KOPT-K1 (cell line): ENCODE measurements around the gene NR2F1.

Experiments
- H3K27ac ChIP-seq: fragments of 200-600 bp; sonication (generic); 2 replicates; pipeline ENCODE4 v1.5.1; 2016; ENCODE audit warnings: antibody characterized with exemption, mild to moderate bottlenecking, low read depth, low read length; ENCODE audit not compliant: poor library complexity, severe bottlenecking
- H3K36me3 ChIP-seq: fragments of 200-600 bp; sonication (generic); 2 replicates; pipeline ENCODE4 v1.5.1; 2017; ENCODE audit warnings: antibody characterized with exemption, mild to moderate bottlenecking, low read length, moderate library complexity; ENCODE audit not compliant: insufficient read depth
- H3K9me3 ChIP-seq: fragments of 200-600 bp; sonication (generic); 2 replicates; pipeline ENCODE4 v1.5.1; 2017; ENCODE audit warnings: antibody characterized with exemption, low read length, mild to moderate bottlenecking; ENCODE audit not compliant: insufficient read depth, poor library complexity, severe bottlenecking

NR2F1 gene

DNA sequence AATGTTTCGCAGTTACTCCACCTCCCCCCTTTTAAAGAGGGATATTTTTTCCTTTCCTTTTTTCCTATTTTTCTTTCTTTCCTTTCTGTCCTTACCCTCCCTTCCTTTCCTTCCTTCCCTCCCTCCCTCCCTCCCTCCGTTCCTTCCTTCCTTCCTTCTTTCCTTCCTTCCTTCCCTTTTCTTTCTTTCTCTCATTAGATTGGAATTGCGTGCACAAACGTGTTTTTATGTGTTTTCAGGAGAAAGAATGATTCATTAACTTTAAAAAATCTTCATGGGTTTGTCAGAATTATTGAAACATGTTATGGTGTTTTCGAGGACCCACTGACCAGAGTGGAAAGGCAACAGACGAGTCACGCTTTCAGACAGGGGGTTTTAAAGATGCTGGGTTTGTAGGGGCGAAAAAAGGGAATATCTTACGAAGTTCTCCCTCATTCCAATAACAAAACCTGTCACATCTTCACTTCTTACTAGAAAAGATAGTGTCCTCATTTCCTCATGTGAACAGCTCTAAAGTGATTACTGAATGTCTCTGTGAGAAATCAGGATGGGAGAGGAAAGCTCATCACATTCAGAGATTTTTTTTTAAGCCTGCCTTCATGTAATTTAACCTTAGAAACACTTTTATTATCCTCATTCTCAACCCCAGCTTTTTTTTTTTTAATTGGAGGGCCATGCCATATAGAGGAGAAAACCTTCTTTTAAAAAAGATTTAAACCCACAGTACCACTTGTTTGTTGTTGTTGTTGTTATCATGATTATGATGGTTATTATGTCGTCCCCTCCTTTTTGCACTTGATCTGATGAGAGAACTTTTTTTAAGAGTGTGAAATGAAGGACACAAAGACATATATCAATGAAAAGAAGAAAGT lies 21.9 kb downstream of the NR2F1 start:
- Histone ChIP-seq H3K36me3 (no peaks in the 10 kb centered on the region), H3K9me3 (no peaks in the 10 kb centered on the region), H3K27ac (no peak overlapping the region)

DNA sequence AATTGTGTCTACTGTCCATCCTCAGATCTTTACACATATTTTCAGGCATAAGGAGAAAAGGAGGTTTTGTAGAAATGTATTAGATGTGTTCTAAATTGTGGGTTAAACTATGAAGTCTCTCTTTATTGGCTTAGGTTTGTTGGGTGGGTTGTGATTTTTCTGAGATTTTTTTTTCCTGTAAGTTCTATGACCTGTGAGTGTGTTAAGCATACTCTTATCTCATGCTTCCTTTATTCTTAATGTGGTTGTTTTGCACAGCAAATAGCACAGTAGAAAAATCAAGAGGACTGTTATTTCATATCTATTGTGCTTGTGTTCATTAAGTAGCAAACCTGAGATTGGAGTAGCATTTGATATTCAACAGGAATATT lies 23.3 kb downstream of the NR2F1 start:
- Histone ChIP-seq H3K27ac (no peak overlapping the region), H3K36me3 (no peaks in the 10 kb centered on the region), H3K9me3 (no peaks in the 10 kb centered on the region)

DNA sequence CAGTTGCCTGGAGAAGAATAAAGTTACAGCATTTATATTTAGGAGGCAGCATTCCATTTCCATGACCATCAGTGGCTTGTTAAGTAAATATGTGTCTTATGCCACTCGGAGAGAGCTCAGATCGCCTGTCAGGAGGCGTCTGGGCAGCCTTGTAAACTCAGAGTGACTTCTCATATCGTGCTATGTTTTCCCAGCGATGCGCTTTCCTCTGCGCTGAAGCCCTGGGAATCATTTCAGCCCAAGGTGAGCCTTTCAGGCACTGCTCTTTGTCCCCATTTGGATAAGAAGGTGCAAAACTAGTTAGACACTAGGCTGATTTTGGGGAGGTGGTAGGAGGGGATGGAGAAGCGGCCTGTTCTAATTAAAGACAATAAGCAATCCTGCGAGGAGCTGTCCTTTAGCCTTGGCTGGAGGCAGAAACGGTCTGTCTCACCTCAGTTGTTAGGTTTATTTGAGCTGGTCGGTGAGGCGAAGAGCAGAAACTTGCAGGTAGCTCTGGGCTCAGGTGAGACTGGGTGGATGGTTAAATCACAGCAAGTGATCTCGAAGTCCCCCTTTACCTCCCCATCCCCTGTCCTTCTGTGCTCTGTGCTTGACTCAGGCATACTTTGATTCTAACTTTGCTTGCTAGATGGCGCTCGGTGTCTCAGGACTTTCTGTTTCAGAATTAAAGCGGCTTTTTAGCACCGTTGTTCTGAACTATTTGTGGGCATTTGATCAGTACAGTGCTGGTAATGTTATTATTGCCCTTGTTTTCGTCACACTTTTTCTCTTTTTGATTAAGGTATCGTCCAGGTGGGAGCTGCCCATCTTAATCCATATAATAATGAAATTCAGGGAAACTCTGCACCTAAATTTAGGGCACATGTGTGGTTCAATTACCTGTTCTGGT lies 24.6 kb downstream of the NR2F1 start:
- Histone ChIP-seq H3K36me3 (no peaks in the 10 kb centered on the region), H3K9me3 (no peaks in the 10 kb centered on the region), H3K27ac (no peak overlapping the region)

DNA sequence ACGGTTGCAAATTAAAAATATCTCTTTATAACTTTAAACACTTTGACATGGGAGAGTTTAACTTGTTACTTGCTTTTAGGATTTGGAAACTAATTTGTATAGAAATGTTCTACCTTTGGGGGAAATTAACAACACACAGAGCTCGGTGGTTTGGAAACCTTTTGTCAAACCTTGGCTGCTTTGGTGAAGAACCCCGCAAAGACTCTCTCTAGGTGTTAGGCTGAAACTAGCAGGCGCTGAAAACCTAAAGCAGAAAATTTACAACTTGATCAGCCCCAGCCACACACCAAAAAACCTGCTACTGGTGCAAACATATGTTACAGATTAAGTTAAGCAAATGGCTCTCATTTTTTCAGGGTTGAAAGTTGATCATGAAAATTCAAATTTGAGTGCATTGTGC lies 25.8 kb downstream of the NR2F1 start:
- Histone ChIP-seq H3K27ac (no peak overlapping the region), H3K9me3 (no peaks in the 10 kb centered on the region), H3K36me3 (no peaks in the 10 kb centered on the region)

DNA sequence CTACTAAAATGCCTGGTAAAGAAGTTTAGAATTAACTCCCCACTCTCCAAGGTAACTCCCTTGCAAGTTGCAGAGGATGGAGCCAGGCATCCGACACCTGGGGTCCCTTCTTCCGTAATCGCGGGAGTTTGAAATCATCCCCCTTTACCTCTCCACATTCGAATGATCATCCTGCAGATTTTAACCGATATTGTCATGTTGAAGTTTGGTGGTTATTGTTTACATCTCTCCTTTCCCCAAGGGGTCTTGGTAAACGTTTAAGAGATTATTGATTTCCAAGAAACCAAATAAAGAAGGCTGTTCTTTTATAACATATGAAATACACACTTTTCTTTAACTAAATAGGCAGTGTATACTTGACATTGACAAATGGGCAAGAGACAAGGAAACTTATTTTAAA lies 26.7 kb downstream of the NR2F1 start:
- no peaks in the 10 kb centered on the region for H3K36me3 ChIP-seq
- H3K9me3 ChIP-seq = no peaks in the 10 kb centered on the region
- no peak overlapping the region for H3K27ac ChIP-seq

DNA sequence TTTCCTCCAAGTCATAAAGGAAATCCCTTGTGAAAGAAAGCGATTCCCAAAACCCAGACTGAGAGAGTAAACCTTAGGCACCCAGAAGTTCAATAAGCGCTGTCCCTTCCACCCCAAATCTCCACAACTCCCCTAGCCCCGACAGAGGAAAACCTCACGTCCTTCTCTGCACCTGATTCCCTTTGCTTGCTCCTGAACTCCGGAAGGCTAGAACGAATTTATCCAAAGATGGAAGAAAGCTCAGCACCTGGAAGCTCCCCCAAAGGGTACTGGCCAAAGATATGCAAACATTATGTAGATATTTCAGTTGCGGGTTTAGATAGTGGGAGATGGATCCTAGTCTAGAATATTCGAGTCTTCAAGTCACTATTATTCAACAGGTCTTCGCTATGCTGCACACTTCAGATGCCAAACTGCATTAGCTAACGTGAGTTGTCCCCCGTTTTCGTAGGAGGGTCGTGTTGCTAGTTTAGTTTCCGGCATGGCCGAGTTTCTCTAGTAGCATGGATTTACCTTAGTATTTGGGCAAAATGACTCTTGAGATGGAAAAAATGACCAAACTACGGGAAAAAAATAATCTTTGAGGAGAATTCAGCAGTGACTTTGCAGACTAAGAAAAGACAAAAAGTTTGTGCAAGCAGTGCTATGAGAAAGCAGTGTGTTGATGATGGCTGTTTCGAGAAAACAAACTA lies 27.7 kb downstream of the NR2F1 start:
- Histone ChIP-seq H3K36me3 (no peaks in the 10 kb centered on the region), H3K9me3 (no peaks in the 10 kb centered on the region), H3K27ac (no peak overlapping the region)

DNA sequence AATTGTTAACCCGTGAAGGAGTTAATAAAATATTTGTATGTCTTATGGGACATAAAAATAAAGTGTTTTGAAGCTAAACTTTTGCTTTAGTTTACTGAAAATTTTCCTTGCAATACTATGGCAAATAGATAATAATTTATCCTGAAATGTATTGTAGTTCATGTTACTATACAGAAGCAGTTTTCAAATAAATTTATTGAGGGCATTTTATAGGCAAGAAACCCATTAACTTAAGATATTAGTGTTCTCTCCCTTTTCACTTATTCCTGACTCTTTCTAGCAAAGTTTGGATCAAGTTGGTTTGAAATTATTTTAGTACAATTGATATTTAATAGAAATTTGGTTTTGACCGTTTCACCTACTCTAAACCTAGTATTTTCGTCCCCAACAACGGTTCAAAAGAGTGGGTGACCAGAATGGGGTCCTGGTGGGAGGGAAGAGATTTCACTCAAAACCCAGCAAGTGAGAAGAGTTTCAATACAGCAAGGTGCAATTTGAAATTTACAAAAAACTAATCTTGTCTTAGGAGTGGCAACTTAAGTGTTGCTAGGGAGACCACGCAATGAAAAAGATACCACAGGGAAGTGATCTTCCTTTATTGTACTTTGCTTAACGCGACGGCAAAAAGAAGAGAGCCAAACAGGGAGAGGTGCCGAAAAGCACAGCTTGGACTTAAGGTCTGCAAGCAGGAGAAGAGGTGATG lies 28.4 kb downstream of the NR2F1 start:
- no peaks in the 10 kb centered on the region for H3K36me3 ChIP-seq
- no peak overlapping the region for H3K27ac ChIP-seq
- H3K9me3 ChIP-seq = no peaks in the 10 kb centered on the region

DNA sequence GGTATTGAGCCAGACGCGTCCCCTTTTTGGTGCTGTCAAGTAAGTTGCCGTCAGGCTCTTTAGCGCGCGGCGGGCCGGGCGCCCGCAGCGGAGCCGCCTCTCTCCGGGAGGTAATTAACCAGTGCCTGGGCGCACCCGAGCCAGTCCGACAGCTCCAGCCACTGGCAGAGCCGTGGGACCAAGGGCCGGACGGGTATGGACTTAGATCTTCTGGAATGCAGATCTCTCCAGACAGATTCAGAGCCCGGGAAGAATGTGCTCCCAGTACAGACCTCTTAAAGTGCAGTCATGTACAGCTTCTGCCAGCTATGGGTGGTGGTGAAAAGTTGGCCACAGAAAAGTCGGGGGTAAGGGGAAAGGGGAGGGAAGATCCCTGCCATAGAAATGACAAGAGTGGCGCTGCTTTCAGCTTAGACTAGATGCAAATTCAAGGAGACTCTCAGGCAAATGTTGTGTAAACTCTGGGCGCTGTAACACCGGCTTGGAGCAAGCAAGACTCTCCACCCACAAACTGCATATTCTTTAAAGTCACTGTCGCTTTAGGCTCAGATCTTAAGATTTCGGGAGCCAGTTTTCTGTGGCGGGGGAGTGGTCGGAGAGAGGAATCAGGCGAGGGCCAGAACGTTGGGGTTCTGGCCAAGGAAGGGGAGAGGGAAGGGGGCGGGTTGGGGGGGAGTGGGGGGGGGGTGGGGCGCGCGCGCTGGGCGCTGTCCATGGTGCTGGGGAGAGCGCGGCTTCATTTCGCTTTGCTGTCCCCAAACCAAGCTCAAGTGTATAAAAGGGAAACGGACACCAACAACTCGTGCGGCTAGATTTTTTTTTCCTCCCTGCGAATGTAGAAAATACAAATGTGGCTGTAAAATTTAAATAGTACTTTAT lies 29.2 kb downstream of the NR2F1 start:
- Histone ChIP-seq H3K36me3 (no peaks in the 10 kb centered on the region), H3K27ac (no peak overlapping the region), H3K9me3 (no peaks in the 10 kb centered on the region)

DNA sequence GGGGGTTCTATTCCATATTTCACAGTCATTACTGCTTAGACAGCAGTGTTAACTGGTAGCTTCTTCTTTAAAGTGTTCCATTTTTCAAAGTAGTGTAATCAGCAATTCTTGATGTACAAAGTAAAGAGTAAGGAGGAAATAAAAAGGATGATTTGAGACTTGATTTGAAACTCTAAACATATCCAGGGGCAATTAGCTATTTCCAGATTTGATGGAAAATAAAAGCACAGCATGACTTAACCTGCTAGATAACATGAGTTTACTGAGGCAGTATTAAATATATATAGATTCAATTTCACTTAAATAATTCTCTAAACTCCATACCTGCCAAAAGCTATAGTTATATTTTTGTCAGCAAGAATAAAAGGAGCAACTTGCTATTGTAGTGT lies 29.8 kb downstream of the NR2F1 start:
- Histone ChIP-seq H3K27ac (no peak overlapping the region), H3K9me3 (no peaks in the 10 kb centered on the region), H3K36me3 (no peaks in the 10 kb centered on the region)

DNA sequence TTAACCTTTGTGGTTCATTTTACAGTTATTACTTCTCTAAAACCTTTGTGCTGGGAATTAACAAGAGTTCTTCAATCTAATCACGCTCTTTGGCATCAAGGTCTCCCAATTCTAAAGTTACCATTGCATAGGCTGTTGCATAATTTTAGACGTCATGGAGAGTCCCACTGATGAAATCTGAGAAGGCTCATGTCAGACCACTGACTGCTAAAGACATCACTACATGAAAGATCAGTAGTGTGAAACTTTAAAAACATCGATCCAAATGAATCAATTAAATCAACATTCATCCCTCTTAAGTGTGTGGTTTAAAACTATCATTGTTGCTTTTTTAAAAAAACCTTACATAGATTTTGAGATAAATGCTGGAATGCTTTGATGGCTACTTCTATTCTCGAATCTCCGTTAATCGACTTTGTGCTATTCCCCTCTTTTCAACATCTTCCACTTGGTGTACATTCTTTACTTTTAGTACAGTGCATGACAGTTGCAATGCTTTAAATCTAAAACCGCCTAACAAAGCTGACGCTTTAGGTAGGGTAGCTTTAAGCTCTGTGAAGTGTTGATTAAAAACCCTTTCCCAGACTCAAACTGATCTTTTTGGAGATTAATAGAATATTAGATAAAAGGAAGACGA lies 33.6 kb downstream of the NR2F1 start:
- no peaks in the 10 kb centered on the region for H3K36me3 ChIP-seq
- H3K27ac ChIP-seq = no peak overlapping the region

DNA sequence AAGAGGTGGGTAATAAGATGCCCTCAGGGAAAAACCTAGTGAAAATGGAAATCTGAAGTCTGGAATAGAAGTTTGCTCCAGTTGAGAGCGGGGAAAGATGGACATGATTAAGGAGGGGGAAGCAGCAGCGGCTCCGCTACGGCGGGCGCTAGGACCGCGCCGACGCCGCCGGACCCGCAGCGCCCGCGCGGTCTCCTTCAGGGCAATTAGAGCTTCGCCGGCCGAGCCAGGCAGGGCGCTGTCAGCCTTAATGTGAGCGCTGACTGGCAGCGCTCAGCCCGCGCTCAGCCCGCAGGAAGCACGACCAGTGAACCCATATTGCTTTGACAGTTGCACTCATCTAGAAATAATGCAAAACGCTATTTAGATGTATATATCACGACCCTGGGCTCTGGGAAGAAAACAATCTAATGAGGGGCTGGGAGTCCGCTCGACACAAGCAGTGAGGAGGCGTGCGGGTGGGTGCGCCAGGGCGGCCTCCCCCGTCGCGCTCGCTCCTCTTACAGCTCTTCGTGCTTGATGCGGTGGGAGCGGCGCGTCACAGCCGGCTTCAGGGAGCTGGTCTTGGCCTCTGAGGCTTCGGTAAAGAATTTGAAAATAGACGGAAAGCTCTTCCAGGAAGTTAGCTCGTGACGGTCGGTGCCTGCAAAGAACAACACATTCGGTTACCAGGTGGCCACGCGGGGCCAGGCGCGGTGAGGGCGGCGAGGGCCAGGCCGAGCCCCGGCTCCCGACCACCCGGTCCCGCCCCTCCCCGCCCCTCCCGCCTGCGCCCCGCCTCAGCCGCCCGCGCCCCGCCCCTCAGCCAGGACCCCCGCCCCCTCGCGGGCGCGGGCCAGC lies 37.7 kb downstream of the NR2F1 start:
- H3K36me3 ChIP-seq = no peaks in the 10 kb centered on the region
- H3K27ac ChIP-seq = no peak overlapping the region
- H3K9me3 ChIP-seq = no peaks in the 10 kb centered on the region

More for the DNA sequence above, 33.6 kb downstream of the NR2F1 start:
- no peaks in the 10 kb centered on the region for H3K9me3 ChIP-seq

DNA sequence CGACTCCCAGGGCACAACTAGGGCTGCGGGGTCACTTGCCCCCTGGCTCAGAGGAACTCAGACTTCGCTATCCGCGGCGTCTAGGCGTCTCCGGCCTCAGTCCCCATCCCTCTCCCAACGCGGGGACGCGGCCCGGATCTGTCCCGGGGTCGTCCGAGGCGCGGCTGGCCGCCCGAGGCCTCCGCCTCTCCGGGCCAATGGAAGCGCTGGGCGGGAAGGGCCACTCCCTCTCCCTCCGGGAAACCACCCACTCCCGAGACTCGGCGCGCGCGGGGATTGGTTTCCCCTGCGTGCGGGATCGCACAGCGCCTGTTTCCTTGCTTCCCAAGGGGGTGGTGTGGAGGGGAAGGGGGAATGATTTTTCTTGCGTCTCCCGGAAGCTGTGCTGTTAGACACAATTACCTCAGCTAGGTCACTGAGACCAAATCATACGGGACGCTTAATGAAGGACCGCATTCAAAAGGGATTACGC lies 38.3 kb downstream of the NR2F1 start:
- Histone ChIP-seq H3K36me3 (no peaks in the 10 kb centered on the region), H3K27ac (no peak overlapping the region), H3K9me3 (no peaks in the 10 kb centered on the region)
